ENCODE measurements around the gene FAM53A.

FAM53A gene

DNA sequence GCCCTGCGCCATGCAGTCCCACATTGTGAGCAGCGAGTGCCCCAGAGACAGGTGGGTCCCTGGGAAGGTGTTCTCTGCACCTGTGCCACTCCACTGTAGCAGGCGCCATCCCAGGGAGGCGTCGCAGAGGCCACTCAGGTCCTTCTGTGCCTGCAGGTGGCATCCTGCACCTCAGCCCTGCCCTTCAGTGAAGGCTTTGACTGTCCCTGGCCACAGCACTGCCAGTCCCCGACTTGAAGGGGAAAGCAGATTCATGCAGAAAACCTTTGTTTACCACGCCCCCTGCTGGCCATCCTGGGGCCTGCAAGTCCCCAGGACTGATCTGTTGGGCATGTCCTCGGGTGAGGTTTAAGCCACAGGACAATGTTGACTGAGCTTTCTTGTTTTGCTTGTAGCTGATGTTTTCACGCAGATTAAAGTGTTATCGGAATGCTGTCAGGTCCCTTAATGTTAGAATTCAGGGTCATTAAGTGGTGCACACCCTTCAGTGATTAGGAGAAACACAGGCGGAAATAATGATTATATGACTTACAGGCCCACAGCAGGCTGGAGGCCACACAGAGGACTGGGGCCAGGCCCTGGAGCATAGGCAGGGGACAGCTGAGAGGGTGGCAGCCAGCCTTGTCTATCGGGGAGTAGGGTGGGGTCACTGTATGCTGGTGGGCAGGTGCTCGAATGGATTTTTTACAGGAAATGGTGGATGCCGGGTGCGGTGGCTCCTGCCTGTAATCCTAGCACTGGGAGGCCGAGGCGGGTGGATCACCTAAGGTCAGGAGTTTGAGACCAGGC, 42.2 kb upstream of the FAM53A start:
- H3K27ac ChIP-seq = peak overlapping the region; percentile 27; the same call in 1 of the 2 replicates
- TF ChIP-seq ZFX (IDR thresholded peaks at IDR 0.05) (no peak), CTCF (conservative IDR thresholded peaks at IDR 0.05) (peak; percentile 94)

GRCh38 chr4:1725521-1725920, 41.4 kb upstream of the FAM53A start:
- H3K27ac ChIP-seq = no peak overlapping the region
- TF ChIP-seq CTCF (conservative IDR thresholded peaks at IDR 0.05) (no peak), ZFX (IDR thresholded peaks at IDR 0.05) (no peak)

DNA sequence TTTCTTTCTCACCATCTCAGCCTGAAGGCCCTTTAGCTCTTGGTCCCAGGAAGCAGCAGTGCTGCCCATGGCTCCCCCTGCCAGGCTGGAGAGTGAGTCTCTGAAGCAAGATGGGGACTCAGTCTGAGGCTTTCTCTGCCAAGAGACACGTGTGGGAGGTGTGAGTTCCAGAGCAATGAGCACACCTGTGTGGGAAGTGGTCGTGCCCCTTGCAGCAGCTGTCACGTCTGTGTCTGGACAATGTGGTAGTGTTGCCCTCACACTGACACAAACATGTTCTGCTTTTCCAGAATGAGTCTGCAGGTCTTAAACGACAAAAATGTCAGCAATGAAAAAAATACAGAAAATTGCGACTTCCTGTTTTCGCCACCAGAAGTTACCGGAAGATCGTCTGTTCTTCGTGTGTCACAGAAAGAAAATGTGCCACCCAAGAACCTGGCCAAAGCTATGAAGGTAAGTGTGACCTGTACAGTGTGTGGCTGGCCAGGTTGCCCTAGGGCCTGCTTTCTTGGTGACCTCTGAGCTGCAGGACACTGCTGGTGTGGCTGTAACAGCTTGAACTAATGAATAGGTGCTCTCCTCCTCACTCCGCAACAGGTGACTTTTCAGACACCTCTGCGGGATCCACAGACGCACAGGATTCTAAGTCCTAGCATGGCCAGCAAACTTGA, 39.2 kb upstream of the FAM53A start:
- TF ChIP-seq ZFX (IDR thresholded peaks at IDR 0.05) (no peak), CTCF (conservative IDR thresholded peaks at IDR 0.05) (no peak)
- H3K27ac ChIP-seq = peak overlapping the region; percentile 97

DNA sequence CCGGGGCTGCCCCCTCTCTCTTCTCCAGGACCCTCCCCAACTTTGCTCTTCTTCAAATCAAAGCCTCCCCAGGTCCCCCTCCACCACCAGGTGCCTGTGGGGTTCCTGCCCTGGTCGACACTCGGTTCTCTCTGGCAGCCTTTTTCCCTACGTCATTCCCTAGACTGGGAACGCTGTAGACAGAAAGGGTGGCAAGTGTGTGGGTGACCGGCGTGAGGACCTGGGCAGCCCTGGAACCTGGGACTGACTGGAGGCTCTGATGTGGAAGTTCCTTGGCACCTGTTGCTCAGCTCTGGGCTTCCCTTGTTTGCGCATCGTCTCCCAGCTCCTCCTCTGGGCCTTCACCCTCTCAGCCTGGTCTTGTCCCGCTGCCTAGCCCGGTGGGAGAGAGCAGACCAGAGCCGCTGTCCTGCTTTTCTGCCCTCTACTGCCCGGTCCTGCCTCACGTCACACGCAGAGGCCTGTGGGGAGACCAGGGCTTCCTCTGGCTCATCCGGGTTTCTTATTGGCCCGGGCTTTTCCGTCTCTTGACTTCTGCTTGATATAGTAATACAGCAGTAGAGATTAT, 38.5 kb upstream of the FAM53A start:
- H3K27ac ChIP-seq = peak overlapping the region; percentile 97
- TF ChIP-seq ZFX (IDR thresholded peaks at IDR 0.05) = no peak
- no peak; the same call in 1 of the 2 replicates for TF ChIP-seq CTCF (conservative IDR thresholded peaks at IDR 0.05)

DNA sequence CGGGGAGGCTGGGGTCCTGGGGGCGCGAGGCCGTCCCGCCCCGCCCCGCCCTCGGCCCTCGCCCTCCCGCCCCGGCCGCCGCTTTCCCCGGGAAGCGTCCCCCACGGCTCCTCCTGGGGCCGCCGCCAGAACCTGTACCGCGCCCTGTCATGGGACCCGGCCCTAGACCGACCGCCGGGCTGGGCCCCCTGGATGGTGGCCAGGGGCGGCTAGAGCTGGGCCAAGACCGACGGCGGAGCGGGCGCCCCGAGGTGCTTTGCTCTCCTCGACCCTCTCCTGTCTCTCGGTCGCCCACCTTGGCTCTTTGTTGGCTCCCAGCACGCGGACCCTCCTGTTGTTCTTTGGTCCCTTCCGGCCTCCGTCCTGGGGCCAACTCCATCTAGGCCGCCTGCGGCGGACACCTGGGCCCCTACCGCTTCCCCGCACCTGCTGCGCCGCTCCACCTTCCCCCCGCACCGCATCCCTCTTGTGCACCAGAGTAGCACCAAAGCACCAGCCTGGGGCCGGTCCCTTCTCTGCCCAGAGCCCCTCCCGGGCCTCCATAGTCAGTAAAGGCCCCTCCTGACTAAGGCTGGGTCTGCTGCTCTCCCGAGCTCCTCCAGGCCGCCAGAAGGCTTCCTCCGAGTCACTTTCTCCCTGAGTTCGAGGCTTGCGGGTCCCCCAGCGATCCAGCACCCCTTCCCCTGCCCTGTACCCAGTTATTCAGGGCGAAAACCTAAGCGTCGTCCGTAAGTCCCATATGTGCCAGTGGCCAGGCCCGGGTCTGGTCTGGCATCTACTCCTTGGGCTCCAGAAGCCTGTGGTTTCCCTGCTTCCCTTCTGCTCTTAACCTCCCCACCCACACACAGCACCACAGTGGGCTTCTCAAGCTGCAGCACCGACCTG, 37.8 kb upstream of the FAM53A start:
- peak overlapping the region; percentile 97 for H3K27ac ChIP-seq
- TF ChIP-seq CTCF (conservative IDR thresholded peaks at IDR 0.05) (no peak), ZFX (IDR thresholded peaks at IDR 0.05) (peak; percentile 33; the same call in 1 of the 2 replicates)

GRCh38 chr4:1721003-1721665, 37.0 kb upstream of the FAM53A start, which contains the start of the genes TACC3 and TMEM129:
Gene TACC3, plus strand, starts transcription at chr4:1721521. Its CDS starts 1,901 bp downstream, at chr4:1723422.
Gene TMEM129, minus strand, starts transcription at chr4:1721323. Its CDS starts 486 bp downstream, at chr4:1720837.
- TF ChIP-seq CTCF (conservative IDR thresholded peaks at IDR 0.05) (no peak), ZFX (IDR thresholded peaks at IDR 0.05) (peak; percentile 65)
- H3K27ac ChIP-seq = peak within 1 kb of the TSS; percentile 97
